ENCODE measurements around the gene ANXA9. TPM values are rescaled to one million over a fixed set of nuclear protein-coding genes. Genes with fewer than 3 reads are reported as not detected.

Gene ANXA9
- polyA plus RNA-seq, 3 donors, result 0.28 to 1.7 (median 1.4) TPM

DNA sequence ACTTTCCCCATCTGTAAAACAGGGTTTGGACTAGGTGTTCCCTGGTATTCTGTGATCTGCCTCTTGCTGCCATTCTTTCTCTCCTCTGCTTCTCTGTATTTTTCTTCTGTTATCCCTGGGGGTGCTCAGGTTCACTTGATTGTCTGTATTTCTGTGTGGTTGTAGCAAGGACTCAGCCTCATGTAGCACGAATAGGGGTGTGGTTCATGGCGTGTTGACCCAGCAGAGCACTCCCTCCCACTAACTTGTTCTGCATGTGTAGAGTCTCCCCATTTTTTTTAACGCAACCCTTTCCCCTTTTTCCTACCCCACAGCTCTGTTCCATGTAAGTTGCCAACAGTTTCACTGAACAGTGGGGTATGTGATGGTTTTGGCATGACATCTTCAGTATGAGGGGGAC, 53.1 kb downstream of the ANXA9 start:
- Mint-ChIP-seq H3K4me1 (peaks cover 7% of the 10 kb centered on the region), H3K9me3 (no peaks in the 10 kb centered on the region), H3K36me3 (peaks cover 39 to 42% of the 10 kb centered on the region in 2 donors), H3K4me3 (no peak overlapping the region), H3K27ac (no peak overlapping the region), H3K27me3 (ENCODE audit: low read depth in 3 of 3) (peaks cover 0 to 4% (median 0%) of the 10 kb centered on the region in 3 donors)
- H2AFZ ChIP-seq (ENCODE audit: insufficient read depth, low read depth, low read length, poor library complexity, severe bottlenecking), result no peak overlapping the region
- H4K20me1 ChIP-seq (ENCODE audit: insufficient read depth, low read length), result no peaks in the 10 kb centered on the region
- H3K27ac ChIP-seq (ENCODE audit: low read depth in 1 of 2, low read length in 2 of 2), result no peak overlapping the region
- WGBS (ENCODE audit: insufficient coverage), result no CpG with 5 or more reads among the region's 3 CpGs
- no peak overlapping the region for H3K9ac ChIP-seq (ENCODE audit: insufficient read depth, low read length, poor library complexity, severe bottlenecking)
- H3K36me3 ChIP-seq (replicated peaks in 1 of 2; ENCODE audit: control insufficient read depth in 1 of 2, insufficient read depth in 2 of 2, low read length in 2 of 2), result peaks cover 25 to 38% of the 10 kb centered on the region in 2 donors
- H3K9me3 ChIP-seq (replicated peaks in 1 of 2; ENCODE audit: control insufficient read depth in 1 of 2, insufficient read depth in 1 of 2, low read length in 2 of 2), result no peaks in the 10 kb centered on the region
- H3K27me3 ChIP-seq (ENCODE audit: control insufficient read depth in 2 of 2, insufficient read depth in 2 of 2, low read length in 2 of 2), result no peaks in the 10 kb centered on the region
- no peaks in the 10 kb centered on the region for H3K79me2 ChIP-seq (ENCODE audit: insufficient read depth, low read length)
- TF ChIP-seq, protein P1, sequence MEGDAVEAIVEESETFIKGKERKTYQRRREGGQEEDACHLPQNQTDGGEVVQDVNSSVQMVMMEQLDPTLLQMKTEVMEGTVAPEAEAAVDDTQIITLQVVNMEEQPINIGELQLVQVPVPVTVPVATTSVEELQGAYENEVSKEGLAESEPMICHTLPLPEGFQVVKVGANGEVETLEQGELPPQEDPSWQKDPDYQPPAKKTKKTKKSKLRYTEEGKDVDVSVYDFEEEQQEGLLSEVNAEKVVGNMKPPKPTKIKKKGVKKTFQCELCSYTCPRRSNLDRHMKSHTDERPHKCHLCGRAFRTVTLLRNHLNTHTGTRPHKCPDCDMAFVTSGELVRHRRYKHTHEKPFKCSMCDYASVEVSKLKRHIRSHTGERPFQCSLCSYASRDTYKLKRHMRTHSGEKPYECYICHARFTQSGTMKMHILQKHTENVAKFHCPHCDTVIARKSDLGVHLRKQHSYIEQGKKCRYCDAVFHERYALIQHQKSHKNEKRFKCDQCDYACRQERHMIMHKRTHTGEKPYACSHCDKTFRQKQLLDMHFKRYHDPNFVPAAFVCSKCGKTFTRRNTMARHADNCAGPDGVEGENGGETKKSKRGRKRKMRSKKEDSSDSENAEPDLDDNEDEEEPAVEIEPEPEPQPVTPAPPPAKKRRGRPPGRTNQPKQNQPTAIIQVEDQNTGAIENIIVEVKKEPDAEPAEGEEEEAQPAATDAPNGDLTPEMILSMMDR (IDR thresholded peaks at IDR 0.05), result no peak
- peaks cover 0 to 6% of the 10 kb centered on the region in 2 donors for H3K4me1 ChIP-seq (ENCODE audit: control insufficient read depth in 1 of 2, insufficient read depth in 2 of 2, low read length in 2 of 2)
- H3K4me3 ChIP-seq (replicated peaks in 1 of 3; ENCODE audit: low read depth in 2 of 3, low read length in 3 of 3), result no peak overlapping the region
- intact Hi-C loops (cut with micrococcal nuclease), result no loop called here
- H3K4me2 ChIP-seq (replicated peaks; ENCODE audit: extremely low read depth, low read length, poor library complexity, severe bottlenecking), result no peak overlapping the region
- no peak for DNase-seq

DNA sequence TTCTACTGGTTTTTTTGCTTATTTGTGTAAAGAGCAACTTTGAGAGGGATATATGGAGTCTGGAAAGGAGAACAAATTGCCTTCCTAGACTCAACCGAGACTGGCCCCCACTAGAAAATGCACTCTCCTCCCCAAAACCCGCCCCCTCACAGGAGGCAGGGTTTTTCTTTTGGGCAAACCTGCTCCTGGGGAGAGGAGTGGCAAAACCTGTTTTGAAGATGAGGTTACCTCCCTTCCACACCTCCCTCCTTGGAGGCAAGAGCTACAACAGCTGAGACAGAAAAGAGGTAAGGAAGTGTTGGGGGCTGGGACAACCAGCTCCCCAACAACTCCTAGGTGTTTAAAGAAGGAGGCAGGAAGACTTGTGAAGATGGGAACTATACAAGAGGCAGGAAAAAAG, 54.3 kb downstream of the ANXA9 start, which contains the start of gene BNIPL:
Gene BNIPL, plus strand, starts transcription at position 231 of the 400 bp plus-strand sequence. Its CDS starts 140 bp downstream, at position 371.
- intact Hi-C loops (cut with micrococcal nuclease), result no loop called here
- H3K27ac Mint-ChIP-seq, result peak within 1 kb of the TSS in 1 of 7 donors; percentile 1
- no peak within 1 kb of the TSS for H3K4me3 Mint-ChIP-seq
- Histone ChIP-seq H4K20me1 (ENCODE audit: insufficient read depth, low read length) (no peaks in the 10 kb centered on the region), H3K79me2 (ENCODE audit: insufficient read depth, low read length) (no peaks in the 10 kb centered on the region), H3K27ac (ENCODE audit: low read depth in 1 of 2, low read length in 2 of 2) (no peak within 1 kb of the TSS), H3K9me3 (replicated peaks in 1 of 2; ENCODE audit: control insufficient read depth in 1 of 2, insufficient read depth in 1 of 2, low read length in 2 of 2) (no peaks in the 10 kb centered on the region), H3K4me1 (ENCODE audit: control insufficient read depth in 1 of 2, insufficient read depth in 2 of 2, low read length in 2 of 2) (peaks cover 0 to 6% of the 10 kb centered on the region in 2 donors), H3K4me3 (replicated peaks in 1 of 3; ENCODE audit: low read depth in 2 of 3, low read length in 3 of 3) (no peak within 1 kb of the TSS), H2AFZ (ENCODE audit: insufficient read depth, low read depth, low read length, poor library complexity, severe bottlenecking) (no peak within 1 kb of the TSS), H3K4me2 (replicated peaks; ENCODE audit: extremely low read depth, low read length, poor library complexity, severe bottlenecking) (no peak within 1 kb of the TSS), H3K9ac (ENCODE audit: insufficient read depth, low read length, poor library complexity, severe bottlenecking) (no peak within 1 kb of the TSS), H3K36me3 (replicated peaks in 1 of 2; ENCODE audit: control insufficient read depth in 1 of 2, insufficient read depth in 2 of 2, low read length in 2 of 2) (peaks cover 16 to 26% of the 10 kb centered on the region in 2 donors), H3K27me3 (ENCODE audit: control insufficient read depth in 2 of 2, insufficient read depth in 2 of 2, low read length in 2 of 2) (no peaks in the 10 kb centered on the region)
- peaks cover 30 to 31% of the 10 kb centered on the region in 2 donors for H3K36me3 Mint-ChIP-seq
- peaks cover 0 to 2% (median 0%) of the 10 kb centered on the region in 7 donors for H3K9me3 Mint-ChIP-seq
- TF ChIP-seq, protein P1 (IDR thresholded peaks at IDR 0.05), result no peak
- H3K27me3 Mint-ChIP-seq (ENCODE audit: low read depth in 3 of 3), result peaks cover 0 to 4% (median 0%) of the 10 kb centered on the region in 3 donors
- H3K4me1 Mint-ChIP-seq, result peaks cover 7% of the 10 kb centered on the region
- WGBS (ENCODE audit: insufficient coverage), result no CpG with 5 or more reads among the region's 2 CpGs
- DNase-seq, result no peak

Measured in CD14-positive monocyte (primary cell).